ENCODE measurements around the gene CDC5L.
"Not testable (repeated sequence)": the region's sequence is repeated elsewhere in the genome, so short reads cannot be mapped to it uniquely, and the experiment has no call there.

Gene CDC5L

DNA sequence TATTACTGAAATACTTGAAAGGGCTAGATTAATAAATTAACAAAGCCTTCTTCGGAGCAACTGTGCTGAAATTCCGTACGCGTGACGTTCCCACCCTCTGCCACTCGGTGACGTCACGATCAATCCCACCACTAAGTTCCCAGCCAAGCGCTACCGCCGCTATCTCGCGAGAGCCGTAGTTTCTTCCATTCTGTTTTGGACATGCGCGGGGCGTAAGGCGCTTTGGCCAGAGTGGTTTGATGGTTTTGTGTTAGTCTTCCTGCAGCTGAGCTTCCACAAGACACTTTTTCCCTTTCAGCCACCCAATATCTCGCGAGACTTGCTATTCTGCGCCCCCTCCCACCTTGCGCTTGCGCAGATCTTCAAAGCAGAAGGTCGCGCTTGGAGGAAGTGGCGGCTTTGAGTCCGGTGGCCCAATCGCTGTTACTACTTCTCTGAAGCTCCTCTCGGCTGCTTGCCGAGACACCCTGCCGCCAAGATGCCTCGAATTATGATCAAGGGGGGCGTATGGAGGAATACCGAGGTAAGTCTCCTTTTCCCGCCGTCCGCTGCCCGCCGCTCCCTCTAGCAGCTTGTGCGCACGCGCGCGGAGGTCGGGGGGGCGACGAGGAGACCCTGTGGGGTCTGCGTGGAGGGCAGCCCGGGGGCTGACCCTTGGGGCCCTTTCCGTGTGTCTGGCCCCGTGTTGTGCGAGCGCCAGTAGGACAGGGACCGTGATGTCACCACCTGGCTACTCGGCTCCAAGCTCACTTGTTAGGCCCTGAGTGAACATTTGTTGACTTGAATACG, at the start of gene CDC5L:
Gene CDC5L (plus strand): TSS at position 361 of the 789 bp plus-strand sequence. CDS start 118 bp downstream, at position 479.
- peak; percentile 96 for DNase-seq (ENCODE audit: low spot score)

DNA sequence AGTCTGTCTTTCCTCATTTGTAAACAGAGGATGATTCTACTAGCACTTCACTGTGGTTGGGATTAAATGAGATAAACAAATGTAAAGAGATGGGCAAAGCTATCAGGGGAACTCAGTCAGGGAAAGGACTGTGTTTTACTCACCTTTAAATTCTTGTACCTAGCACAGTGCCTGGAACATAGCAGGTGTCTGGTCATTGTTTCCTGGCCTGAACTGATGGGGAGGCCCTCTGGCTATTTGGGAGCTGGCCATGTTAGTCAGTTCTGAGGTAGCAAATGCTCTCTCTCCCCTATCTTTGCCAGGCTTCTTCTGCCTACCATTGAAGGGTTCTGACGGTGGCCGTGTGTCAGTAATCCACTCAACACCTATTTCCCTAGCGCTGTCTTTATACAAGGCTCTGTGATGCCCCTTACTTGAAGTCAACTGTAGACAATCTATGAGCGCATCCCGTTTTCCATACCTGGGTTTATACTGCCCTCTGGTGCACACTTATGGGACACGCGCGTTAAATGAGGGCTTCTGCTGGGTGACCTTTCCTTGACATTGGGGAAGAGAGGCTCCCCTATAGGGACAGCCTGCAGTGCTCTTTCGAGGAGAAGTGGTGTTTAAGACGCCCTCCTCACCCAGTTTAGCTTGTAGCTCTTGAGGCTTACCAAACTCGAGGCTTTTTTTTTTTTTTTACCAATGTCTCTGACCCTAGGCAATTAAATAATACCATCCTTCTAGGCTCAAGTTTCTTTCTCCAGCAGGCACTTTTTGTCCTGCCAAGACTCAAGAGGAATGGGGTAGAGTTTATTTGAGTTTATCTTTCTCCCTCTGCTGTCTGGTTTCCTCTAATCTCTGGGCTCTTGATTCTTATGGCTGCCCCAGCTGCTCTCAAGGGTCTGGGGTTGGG, 49.0 kb upstream of the CDC5L start:
- peak; percentile 81 for DNase-seq (ENCODE audit: low spot score)

DNA sequence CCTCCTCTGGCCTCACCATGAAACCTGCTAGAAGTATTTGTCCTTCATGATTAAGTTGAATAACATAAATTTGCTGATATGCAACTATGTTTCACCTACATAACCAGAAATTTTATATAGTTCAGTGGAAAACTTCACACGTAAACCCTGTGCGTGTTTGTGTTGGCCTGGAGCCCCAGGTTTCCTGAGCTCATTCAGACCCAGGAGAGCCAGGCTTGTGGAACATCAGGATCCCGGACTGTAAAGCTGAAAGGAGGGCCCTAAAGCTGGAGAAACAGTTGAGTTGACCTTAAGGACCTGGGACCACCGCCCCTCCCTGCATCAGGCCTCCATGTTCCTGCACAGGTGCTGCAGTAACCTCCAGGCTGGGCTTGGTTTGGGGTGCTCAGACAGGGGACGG, 48.2 kb upstream of the CDC5L start:
- DNase-seq (ENCODE audit: low spot score) = no peak

DNA sequence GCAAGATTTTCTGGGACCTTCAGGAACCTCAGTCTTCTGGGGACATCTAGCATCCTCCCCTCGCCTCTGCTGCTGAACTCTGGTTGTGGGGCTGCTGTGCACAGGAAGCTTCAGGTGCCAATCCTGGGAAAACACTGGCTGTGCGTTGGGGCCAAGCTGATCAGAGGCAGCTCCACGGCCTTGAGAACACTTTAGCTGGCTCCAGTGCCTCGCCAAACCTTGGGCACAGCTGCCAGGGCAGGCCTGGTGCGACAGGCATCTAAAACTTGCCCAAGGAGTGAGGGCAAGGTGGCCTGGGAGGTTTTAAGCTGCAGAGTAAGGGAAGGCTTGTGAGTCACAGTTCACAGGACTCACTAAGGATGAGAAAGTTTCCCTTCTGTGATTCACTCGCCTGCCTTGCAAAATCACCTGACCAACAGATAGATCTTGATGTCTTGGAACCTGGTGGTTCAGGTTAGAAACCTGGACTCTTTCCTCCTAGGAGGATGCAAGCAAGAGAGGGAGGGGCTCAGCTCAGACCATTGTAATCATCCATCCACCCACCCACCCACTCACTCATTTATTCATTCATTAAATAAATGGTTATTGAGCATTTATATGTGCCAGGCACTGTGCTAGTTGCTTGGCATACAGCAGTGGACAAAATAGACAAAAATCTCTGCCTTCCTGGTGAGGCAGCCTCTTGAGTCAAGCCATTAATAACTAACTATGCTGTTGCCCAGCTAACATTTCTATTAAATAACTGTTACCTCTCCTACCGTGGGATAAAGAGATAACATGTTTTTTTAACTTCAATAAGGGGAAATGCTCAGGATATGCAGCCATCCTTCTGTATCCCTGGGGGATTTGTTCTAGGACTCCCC, 47.5 kb upstream of the CDC5L start:
- DNase-seq (ENCODE audit: low spot score) = no peak

DNA sequence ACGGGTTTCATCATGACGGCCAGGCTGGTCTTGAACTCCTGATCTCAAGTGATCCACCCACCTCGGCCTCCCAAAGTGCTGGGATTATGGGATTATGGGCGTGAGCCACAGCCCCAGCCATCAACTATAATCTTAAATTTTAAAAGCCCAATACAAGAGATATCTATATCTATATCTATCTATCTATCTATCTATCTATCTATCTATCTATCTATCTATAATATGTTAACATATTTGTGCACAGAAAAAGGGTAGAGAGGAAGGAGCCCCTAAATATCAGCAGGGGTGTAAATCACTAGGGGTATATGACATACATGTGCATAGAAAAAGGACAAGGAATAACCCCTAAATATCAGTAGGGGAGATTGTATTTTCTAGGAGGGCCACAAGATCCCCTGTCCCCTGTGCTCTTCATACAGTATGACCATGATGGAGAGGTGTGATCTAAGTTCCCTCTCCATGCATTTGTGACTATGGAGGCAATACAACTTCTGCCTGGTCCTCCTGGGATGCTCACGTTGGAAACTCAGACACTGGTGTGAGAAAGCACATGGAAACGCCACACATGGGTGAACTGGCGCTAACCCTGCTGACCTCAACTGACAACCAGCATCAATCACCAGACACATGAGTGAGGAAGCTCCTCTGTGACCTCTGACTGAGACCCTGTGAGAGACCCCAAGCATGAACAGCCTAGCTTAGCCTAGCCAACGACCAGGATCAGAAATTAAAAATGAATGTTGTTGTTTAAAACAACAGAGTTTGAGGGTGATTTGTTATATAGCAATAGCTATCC, 46.2 kb upstream of the CDC5L start:
- no peak for DNase-seq (ENCODE audit: low spot score)

DNA sequence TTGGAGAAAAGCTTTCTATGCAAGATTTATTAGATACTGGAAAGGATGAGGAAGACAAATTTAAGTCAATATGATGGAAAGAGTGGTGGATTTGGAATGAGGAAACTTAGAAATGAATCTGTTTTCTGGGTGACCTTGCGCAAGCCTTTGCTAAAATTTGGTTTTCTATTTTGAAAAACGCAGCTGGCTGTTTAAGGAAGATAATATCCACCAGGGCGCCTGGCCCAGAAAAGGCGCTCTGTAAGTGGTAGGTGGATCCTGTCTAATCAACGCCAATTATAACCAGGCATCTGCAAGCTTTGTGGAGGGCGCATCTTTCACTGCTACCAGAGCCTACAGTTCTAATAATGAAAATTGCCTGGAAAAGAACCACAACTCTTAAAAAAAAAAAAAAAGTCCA, 45.5 kb upstream of the CDC5L start:
- DNase-seq (ENCODE audit: low spot score) = peak; percentile 41

DNA sequence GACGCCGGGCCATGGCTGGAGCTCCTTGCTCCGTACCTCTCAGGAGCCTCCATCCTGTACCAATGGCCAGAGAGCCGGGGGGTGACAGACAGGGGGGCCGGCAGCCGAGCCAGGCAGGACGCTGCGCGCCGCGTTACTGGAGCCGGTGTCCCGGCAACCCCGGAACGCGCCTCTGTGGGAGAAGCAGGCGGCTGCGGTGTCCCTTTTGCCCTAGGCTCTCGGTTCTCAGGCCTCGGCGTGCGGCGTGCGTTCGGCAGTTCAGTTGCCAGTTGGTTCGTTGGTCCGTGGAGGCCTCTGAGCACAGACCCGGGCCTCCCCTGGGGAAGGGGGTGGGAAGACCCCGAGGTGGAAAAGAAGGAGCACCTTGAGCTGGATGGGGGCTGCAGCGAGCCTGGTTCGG, 45.0 kb upstream of the CDC5L start, which contains the start of gene SPATS1:
Gene SPATS1 (plus strand): TSS at position 162 of the 400 bp plus-strand sequence. CDS start 446 bp downstream, outside the sequence.
- peak; percentile 43 for DNase-seq (ENCODE audit: low spot score)

DNA sequence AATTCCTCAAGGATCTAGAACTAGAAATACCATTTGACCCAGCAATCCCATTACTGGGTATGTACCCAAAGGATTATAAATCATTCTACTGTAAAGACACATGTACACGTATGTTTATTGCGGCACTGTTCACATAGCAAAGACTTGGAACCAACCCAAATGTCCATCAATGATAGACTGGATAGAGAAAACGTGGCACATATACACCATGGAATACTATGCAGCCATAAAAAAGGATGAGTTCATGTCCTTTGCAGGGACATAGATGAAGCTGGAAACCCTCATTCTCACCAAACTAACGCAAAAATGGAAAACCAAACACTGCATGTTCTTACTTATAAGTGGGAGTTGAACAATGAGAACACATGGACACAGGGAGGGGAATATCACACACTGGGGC, 40.7 kb upstream of the CDC5L start:
- DNase-seq (ENCODE audit: low spot score) = not testable (repeated sequence)

DNA sequence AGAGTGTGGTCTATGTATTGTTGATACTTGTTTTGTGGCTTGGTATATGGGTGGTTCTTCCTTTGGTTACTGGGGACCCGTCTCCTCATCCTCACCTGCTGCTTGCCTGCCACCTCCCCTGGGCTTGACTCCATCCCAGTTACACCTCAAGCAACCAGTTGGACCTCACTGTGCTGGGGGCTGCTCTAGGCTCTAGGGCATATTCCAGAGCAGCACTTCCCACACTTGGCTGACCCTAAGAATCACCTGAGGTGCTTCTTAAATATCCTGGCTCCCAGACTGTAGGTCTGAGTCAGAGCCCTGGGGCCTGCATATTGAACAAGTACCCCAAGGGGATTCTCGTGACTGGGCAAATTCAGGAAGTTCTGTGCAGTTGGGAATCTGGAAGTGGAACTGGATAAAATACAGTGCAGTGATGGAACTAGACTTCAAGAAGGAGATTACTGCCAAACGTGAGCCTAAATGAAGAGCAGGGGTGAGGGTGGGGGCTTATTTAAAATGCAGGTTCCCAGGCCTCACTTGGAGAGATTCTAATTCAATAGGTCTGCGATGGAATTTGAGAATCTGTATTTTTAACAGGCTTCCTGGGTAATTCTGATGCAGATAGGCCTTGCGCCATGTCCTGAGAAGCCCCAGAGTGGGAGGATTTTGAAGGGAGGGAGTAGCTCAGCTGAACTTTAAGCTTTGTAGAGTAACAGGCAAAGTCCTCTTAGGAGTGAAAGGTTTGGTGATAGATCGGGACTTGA, 37.4 kb upstream of the CDC5L start:
- DNase-seq (ENCODE audit: low spot score) = no peak

DNA sequence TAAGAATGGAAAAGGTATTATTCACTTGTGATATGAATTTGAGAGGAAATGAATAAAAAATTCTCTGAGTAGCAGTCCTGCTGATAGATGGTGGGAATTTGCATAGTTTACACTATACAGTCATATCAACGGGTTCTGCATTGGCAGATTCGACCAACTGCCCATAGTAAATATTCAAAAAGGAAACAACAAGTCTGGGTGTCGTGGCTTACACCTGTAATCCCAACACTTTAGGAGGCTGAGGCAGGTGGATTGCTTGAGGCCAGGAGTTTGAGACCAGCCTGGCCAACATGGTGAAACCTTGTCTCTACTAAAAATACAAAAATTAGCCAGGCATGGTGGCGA, 36.9 kb upstream of the CDC5L start:
- DNase-seq (ENCODE audit: low spot score) = not testable (repeated sequence)

DNA sequence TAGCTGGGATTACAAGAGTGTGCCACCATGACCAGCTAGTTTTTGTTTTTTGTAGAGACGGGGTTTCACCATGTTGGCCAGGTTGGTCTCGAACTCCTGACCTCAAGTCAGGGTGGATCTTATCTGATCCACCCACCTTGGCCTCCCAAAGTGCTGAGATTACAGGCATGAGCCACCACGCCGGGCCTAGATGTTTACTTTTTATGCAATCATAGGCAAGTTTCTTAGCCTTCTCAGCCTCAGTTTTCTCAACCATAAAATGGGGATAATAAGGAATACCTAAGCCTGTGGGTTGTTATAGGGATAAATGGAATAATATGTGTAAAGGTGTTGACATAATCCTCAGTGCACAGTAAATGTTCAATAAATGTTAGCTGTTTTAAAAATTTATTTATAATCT, 35.2 kb upstream of the CDC5L start:
- DNase-seq (ENCODE audit: low spot score) = no peak

DNA sequence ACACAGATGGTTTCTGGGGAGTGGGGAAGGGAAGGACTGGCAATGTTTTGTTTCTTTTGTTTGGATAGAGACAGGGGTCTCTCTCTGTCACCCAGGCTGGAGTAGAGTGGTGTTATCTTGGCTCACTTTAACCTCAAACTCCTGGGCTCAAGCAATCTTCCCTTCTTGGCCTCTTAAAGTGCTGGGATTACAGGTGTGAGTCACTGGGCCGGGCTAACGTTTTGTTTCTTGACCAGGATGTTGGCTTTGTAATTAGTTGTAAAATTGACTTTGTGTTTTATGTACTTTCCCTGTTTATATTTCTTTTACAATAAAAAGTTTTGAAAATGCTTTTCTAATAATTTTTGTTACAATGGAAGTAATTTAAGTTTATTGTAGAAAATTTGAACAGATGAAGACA, 34.2 kb upstream of the CDC5L start:
- no peak for DNase-seq (ENCODE audit: low spot score)

DNA sequence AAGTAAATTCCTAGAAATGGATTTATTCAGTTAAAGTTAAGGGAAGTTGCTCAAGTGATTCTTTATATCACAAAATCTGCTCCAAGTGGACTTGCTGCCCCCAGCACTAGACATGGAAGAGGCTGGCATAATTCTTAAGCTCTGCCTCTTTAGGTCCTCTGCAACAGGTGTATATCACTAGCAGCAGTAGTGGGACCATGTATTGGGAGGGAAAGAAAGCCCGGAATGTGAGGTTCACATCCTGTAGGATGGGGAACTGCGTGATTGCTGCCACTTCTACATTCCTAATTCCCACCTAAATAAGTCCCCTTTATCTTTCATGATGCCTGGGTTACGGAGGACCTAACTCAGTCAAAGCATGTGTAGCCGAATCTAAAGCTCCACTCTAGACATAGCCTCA, 31.9 kb upstream of the CDC5L start:
- no peak for DNase-seq (ENCODE audit: low spot score)

DNA sequence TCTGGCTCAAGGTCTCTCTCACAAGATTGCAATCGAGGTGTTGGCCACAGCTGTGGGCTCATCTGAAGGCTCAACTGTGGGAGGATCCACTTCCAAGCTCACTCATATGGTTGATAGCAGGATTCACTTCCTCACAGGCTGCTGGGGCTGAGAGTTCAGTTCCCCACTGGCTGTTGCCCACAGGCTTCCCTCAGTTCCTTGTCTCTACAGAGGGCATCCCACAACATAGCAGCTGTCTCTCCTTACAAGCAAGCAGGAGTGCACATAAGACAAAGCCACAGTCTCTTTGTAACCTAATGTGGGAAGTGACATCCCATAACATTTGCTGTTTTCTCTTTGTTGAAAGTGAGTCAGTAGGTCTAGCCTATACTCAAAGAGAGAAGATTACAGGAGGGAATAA, 31.0 kb upstream of the CDC5L start:
- DNase-seq (ENCODE audit: low spot score) = no peak

DNA sequence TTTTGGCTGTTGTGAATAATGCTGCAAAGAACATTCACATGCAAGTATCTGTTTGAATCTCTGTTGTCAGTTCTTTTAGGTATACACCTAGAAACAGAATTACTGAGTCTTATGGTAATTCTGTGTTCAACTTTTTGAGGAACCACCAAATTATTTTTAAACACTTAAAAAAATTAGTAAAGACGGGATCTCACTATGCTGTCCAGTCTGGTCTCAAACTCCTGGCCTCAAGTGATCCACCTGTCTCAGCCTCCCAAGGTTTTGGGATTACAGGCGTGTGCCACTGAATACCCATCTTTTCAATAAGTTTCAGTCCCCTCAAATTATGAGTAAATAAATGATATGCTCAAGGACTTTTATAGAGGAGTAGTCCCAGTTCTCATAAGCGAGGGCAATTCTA, 27.5 kb upstream of the CDC5L start:
- no peak for DNase-seq (ENCODE audit: low spot score)

DNA sequence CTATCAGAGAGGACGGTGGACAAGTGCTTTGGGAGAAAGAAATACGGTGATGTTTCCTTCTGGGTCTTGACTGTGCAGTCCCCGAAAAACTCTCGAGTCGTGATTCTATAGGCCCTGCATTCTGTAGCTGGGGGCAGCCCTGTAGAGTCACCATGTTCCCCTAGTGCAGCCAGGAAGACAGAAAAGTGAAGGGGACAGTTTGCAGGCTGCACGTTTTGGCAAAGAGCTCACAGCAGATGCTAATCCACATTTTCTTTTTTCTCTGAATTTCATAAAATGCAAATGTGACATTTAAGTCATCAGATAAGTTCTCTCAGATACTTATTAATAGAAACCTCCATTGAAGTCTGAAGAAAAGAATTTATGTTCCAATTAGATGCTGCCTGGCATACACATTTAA, 25.6 kb upstream of the CDC5L start:
- DNase-seq (ENCODE audit: low spot score) = no peak

DNA sequence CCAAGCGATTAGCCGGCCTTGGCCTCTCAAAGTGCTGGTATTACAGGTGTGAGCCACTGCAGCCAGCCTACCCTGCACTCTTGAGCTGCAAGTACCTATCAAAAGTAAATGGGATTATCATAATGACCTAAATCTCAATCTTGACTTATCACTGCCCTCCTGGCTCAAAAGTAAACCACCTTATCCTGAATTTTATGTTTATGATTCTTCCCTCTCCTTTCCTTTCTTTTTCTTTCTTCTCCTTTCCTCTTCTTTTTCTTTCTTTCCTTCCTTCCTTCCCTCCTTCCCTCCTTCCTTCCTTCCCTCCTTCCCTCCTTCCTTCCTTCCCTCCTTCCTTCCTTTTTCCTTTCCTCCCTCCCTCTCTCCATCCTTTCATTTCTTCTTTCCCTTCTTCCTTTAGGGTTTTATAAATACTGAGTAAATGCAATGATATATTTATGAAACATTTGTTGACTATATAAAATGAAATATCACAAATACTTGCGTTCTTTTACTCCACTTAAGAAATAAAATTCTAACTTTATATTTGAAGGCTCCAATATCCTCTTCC, 24.1 kb upstream of the CDC5L start:
- no peak for DNase-seq (ENCODE audit: low spot score)

DNA sequence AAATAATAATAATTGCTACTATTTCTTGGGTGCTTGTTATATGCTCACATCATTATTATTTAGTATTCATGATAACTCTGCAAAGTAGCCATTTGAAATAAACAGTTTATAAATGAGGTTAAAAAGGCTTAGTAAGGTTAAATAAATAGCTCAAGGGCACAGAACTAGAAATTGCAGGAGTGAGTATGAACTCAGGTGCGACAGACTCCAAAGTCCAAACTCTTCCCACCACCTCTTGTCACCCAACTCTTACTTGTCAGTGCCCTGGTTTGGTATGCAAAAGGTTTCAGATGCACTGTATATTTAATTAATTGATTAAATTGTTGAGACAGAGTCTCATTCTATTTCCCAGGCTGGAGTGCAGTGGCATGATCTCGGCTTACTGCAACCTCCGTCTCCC, 20.7 kb upstream of the CDC5L start:
- no peak for DNase-seq (ENCODE audit: low spot score)

DNA sequence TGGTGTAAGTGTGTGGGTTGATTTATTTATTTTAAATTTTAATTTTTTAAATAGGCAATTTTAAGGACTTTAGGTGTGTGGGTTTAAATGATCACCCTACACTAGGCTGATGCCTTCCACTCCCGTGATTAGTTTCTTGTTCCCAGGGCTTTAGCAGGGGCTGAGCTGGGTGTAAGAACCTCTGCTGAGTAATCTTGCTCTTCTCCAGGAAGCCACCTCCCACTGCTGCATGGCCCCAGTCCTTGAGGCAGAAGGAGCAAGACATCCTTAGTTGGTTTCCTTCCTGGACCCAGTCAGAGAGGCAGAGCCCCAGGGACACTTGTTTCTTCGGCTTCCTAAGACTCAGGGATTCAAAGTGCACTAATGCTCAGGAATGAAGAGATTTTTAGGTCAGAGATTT, 19.8 kb upstream of the CDC5L start:
- no peak for DNase-seq (ENCODE audit: low spot score)

DNA sequence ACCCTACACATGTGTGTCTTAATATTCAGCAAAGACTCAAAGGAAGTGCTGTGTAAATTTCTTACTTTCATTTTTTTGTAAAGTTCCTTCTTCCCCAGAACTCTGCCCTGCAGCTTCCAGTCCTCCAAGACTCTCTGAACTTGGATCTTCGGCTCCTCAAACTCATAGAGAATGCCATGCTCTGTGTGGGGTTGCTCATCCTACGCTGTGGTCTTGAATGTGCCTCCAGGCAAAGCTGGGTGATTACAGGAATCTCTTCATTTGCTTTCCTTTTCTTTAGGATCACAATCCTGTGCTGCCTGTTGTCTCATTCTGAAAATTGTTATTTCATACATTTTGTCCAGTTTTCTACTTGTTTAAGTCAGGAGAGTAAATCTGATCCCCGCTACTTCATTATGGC, 14.5 kb upstream of the CDC5L start:
- no peak for DNase-seq (ENCODE audit: low spot score)
